Memory B cell (primary cell): ENCODE data around the gene HES1.

Experiments used
- ATAC-seq: fragments of 150-1000 bp; cut with Tn5 transposase; 2 replicates; pipeline ENCODE4 v1.10.0; 2021; ENCODE audit warnings: low read depth, mild to moderate bottlenecking, moderate library complexity
- DNase-seq, 2 donors: peaks; one replicate each; pipeline ENCODE4 v3.0.0; 2022; ENCODE audit warnings: low spot score in 2 of 2
- H3K27ac Mint-ChIP-seq: one replicate; pipeline ENCODE4 v1.8.0; 2022; ENCODE audit warnings: mild to moderate bottlenecking, moderate library complexity, mixed read lengths
- H3K27me3 Mint-ChIP-seq: one replicate; pipeline ENCODE4 v1.8.0; 2022; ENCODE audit warnings: mixed read lengths
- H3K36me3 Mint-ChIP-seq: one replicate; pipeline ENCODE4 v1.8.0; 2022; ENCODE audit warnings: mild to moderate bottlenecking, mixed read lengths
- H3K4me1 Mint-ChIP-seq: one replicate; pipeline ENCODE4 v1.8.0; 2022; ENCODE audit warnings: mixed read lengths
- H3K4me3 Mint-ChIP-seq: one replicate; pipeline ENCODE4 v1.8.0; 2022; ENCODE audit warnings: mild to moderate bottlenecking, moderate library complexity, mixed read lengths
- H3K9me3 Mint-ChIP-seq: one replicate; pipeline ENCODE4 v1.8.0; 2022; ENCODE audit warnings: mixed read lengths

HES1 gene

DNA sequence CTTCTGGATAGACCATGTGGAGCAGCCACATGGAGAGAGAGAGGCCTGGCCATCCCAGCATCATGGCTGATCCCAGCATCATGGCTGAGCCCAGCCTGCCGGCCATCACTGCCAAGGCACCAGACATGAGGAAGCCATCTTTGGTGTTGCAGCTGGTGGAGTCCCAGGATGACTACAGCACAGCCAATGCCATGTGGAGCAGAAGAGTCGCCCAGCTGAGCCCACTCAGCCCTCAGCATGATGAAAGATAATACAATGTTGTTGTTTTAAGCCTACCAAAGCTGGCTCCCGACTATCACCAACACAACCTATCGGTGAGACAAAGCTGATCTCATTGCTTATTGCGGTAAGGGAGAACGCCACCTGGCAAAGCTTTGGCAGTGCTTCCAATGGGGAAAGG, 18.4 kb downstream of the HES1 start:
- Mint-ChIP-seq H3K27ac (no peak overlapping the region), H3K27me3 (peaks cover 26% of the 10 kb centered on the region), H3K9me3 (peaks cover 7% of the 10 kb centered on the region), H3K4me1 (no peaks in the 10 kb centered on the region), H3K4me3 (no peak overlapping the region), H3K36me3 (peaks cover 5% of the 10 kb centered on the region)
- DNase-seq (no peak), ATAC-seq (no peak)

DNA sequence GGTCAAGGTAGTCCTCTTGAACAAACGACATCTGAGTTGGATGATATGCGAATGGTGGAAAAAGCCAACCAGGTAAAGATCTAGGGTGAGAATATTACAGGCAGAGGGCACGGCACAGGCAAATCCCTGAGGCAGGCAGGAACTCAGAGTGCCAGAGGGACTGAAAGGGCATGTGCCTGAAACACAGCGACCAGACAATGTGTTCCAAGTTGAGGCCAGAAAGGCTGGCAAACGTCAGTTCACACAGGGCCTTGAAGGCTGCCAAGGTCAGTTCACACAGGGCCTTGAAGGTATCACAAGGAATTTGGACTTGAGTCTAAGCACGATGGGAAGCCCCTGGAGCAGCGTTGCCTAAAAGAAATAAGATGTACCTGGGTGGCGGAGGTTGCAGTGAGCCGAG, 20.1 kb downstream of the HES1 start:
- Mint-ChIP-seq H3K4me1 (no peaks in the 10 kb centered on the region), H3K27ac (no peak overlapping the region), H3K36me3 (peaks cover 5% of the 10 kb centered on the region), H3K27me3 (peaks cover 26% of the 10 kb centered on the region), H3K9me3 (peaks cover 7% of the 10 kb centered on the region), H3K4me3 (no peak overlapping the region)
- no peak for DNase-seq
- ATAC-seq = no peak

DNA sequence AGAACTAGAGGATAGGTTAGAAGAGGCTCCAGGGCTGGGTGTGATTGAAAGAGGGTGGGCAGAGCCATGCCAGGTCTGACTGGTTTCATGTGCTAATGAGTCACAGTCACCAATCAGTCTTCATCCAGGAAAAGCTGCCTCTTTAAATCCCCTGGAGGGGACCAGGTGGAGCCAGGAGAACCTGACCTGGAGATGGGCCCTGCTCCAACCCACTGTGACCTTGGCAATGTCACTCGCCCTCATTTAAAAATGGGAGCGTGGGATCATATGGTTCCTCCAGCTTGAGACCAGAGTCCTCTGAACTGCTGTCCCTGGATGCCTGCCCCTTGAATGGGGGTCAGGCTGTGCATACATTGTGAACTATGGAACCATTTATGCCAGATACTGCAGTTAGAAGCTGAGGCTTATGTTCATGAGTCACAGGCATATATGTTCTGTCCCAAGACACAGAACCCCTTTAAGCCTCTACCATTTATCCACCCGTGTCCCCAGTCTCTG, 23.0 kb downstream of the HES1 start:
- H3K4me1 Mint-ChIP-seq = no peaks in the 10 kb centered on the region
- H3K9me3 Mint-ChIP-seq = peaks cover 7% of the 10 kb centered on the region
- no peak overlapping the region for H3K4me3 Mint-ChIP-seq
- H3K27me3 Mint-ChIP-seq = peaks cover 22% of the 10 kb centered on the region
- no peak overlapping the region for H3K27ac Mint-ChIP-seq
- peaks cover 5% of the 10 kb centered on the region for H3K36me3 Mint-ChIP-seq
- no peak for ATAC-seq
- no peak for DNase-seq

DNA sequence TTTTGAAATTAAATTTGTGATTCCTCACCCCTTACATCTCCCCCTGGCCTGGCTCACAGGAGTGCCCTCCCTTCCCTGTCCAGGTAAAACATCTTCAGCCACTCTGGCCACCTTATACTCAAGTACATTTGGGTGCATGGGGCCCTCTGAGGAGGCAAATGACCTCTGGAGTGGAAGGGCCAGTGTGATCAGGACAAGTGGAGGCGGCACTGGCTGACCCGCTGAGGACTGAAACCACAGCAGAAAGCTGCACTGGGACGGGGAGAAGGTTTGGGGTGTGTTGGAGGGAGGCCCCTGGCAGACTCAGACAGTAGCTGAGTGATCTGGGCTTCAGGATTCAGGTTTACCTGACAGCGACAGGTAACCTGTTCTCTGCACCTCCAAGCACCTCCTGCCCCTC, 24.2 kb downstream of the HES1 start:
- Mint-ChIP-seq H3K27ac (no peak overlapping the region), H3K9me3 (no peaks in the 10 kb centered on the region), H3K36me3 (no peaks in the 10 kb centered on the region), H3K4me1 (no peaks in the 10 kb centered on the region), H3K27me3 (peaks cover 12% of the 10 kb centered on the region), H3K4me3 (no peak overlapping the region)
- DNase-seq = no peak
- ATAC-seq = no peak

DNA sequence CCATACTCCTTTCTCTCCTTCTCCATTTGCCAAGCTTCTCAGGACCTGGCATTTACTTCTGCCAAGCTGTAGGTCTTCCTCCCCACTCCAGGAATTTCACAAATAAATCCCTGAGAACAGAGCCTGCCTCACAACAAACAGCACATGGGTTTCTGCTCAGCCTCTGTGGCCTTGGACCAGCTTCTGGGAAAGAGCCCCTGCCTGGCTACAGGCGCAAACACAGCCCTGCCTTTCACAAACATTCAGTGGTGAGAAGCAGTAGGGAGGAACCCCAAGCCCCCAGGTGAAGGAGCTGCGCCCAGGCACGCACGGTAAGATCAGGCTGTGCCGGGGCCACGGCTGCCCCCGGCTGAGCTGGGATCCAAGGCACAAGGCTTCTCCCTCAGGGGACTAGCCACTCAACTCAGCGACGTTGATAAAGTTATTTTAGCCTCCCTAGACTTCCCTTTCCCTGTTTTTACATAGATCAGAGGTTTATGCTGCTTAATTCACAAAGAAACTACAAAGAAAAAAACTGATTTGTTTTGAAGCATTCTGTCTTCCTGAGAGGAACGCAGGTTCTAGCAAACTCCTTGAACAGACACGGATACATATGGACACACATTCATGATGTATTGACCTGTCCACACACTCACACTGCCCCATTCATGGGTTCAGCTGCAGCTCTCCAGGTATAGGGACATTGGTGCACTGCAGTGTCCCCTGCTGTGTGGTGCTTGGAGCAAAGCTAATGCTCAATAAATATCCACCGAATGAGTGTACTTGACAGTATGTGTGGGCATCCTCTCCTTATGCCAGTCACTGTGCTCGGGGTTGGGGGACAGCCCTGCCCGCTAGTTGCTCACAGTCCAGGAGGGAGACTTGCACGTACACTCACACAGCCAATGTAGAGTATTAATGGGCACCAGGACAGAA, 25.4 kb downstream of the HES1 start:
- ATAC-seq = no peak
- H3K27ac Mint-ChIP-seq = no peak overlapping the region
- no peaks in the 10 kb centered on the region for H3K36me3 Mint-ChIP-seq
- H3K4me3 Mint-ChIP-seq = no peak overlapping the region
- no peaks in the 10 kb centered on the region for H3K9me3 Mint-ChIP-seq
- no peak for DNase-seq
- H3K27me3 Mint-ChIP-seq = peaks cover 8% of the 10 kb centered on the region
- H3K4me1 Mint-ChIP-seq = no peaks in the 10 kb centered on the region

DNA sequence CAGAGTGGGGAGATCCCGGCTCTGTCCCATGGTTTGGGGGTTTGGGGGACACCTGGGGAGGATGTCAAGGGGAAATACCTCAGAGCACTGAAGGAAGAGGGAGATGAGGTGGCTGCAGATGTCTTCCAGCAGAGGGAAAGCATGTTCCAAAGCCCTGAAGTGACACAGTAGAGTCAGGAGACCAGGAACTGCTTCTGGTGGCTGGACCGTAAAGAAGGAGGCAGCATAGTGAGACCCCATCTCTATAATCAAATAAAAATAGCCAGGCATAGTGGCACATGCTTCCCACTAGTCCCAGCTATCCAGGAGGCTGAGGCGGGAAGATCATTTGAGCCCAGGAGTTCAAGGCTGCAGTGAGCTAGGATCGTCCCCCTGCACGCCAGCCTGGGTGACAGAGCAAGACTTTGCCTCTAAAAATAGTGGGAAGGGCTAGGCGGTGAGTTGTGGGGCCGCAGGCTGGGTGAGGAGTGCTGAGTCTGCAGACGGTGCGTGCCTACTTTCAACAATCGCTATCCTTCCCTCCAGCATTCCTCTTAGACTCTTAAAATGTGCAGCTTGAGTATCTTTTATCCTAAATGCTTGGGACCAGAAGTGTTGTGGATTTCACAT, 26.2 kb downstream of the HES1 start:
- H3K9me3 Mint-ChIP-seq = no peaks in the 10 kb centered on the region
- no peaks in the 10 kb centered on the region for H3K36me3 Mint-ChIP-seq
- H3K4me1 Mint-ChIP-seq = no peaks in the 10 kb centered on the region
- H3K27ac Mint-ChIP-seq = no peak overlapping the region
- H3K4me3 Mint-ChIP-seq = no peak overlapping the region
- ATAC-seq = no peak
- DNase-seq = no peak
- peaks cover 8% of the 10 kb centered on the region for H3K27me3 Mint-ChIP-seq

DNA sequence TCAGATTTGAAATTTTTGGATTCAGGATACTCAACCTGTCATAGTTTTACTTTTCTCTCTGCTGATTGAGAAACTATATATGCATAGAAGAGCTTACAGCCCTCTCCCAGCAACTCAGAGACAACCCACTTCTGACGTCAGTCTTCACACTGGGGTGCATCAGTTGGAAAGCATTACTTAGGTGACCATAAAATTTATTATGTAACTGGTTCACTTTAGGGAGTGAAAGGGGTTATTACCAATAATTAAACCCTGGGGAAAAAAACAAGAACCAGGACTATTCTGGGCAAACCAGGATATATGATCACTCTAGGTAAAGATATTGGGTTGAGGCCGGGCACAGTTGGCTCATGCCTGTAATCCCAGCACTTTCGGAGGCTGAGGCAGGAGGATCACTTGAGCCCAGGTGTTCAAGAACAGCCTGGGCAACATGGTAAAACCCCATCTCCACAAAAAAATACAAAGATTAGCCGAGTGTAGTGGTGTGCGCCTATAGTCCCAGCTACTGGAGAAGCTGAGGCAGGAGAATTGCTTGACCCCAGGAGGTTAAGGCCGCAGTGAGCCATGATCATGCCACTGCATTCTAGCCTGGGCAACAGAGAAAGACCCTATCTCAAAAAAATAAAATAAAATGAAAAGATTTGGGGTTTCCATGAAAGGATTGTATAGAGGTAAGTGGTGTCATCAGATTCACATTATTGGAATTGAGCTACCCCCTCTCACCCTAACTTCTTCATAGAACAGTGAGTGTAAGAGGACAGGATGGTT, 27.1 kb downstream of the HES1 start:
- Mint-ChIP-seq H3K27me3 (peaks cover 8% of the 10 kb centered on the region), H3K4me3 (no peak overlapping the region), H3K27ac (no peak overlapping the region)

DNA sequence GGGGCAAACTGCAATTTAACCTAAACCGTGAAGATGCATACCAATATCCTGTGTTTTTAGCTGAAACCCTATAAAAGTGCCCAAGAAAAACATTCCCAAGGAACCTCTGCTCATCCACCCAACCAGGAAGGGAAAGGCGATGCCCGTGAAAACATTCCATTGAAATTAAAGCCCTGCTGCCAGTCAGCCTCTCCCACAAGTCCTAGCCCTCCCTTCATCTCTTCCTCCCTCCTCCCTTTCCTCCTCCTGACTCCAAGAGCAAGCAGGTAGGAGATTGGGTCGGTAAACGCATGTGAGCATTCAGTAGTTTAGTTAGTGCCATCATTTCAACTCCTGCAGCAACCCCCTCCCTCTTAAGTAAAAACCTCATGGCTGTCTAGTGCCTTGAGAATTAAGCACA, 27.7 kb downstream of the HES1 start:
- Mint-ChIP-seq H3K36me3 (no peaks in the 10 kb centered on the region), H3K27me3 (peaks cover 11% of the 10 kb centered on the region), H3K9me3 (no peaks in the 10 kb centered on the region), H3K4me1 (no peaks in the 10 kb centered on the region), H3K4me3 (no peak overlapping the region), H3K27ac (no peak overlapping the region)
- no peak for DNase-seq
- ATAC-seq = no peak

More for the DNA sequence above, 27.1 kb downstream of the HES1 start:
- Mint-ChIP-seq H3K36me3 (no peaks in the 10 kb centered on the region), H3K9me3 (no peaks in the 10 kb centered on the region), H3K4me1 (no peaks in the 10 kb centered on the region)
- no peak for ATAC-seq
- no peak for DNase-seq

DNA sequence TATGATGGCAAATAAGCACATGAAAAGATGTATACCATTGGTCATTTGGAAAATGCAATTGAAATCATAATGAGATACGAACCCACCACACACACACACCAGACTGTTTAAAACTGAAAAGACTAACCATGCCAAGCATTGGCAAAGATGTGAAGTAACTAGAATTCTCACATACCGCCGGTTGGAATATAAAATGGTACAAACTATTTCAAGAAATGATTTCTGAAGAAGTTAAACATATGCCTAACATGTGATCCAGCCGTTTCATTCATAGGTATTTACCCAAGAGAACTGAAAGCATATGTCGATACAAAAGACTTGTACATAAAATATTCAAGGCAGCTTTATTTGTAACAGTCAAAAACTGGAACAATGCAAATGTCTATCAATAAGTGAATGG, 28.9 kb downstream of the HES1 start:
- Mint-ChIP-seq H3K4me1 (peaks cover 2% of the 10 kb centered on the region), H3K27ac (no peak overlapping the region), H3K4me3 (no peak overlapping the region), H3K27me3 (peaks cover 14% of the 10 kb centered on the region), H3K36me3 (no peaks in the 10 kb centered on the region), H3K9me3 (no peaks in the 10 kb centered on the region)
- ATAC-seq = no peak
- DNase-seq = no peak

DNA sequence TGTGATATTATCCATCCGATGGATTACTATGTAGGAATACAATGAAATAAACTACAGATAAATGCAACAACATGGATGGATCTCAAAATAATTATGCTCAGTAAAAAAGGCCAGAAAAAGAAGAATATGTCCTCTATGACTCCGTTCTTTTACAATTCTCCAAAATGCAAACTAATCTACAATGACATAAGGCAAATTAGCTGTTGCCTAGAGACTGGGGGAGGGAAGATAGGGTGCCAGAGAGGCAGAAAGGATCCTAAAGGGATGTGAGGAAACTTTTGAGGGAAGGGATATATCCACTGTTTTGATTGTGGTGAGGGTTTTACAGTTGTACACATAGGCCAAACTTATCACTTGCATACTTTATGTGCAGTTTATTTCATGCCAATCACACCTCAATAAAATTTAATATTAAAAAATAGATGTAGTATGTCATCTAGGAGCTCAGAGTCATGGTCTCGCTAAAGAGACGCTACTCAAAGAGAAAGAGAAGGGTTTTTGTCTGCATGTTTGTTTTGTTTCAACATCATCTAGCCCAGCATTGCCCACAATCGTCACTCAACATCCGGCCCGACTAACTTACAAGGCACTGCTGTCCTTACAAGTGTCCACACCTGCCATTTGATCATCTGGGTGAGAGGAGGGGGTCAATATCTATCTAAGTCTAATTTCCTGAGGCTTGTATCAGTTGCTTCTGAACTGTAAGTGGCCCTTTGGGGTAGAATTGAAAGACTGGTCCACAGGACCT, 29.5 kb downstream of the HES1 start:
- H3K4me3 Mint-ChIP-seq = no peak overlapping the region
- DNase-seq (no peak), ATAC-seq (no peak)
- no peak overlapping the region for H3K27ac Mint-ChIP-seq
- peaks cover 2% of the 10 kb centered on the region for H3K4me1 Mint-ChIP-seq
- peaks cover 14% of the 10 kb centered on the region for H3K27me3 Mint-ChIP-seq
- H3K9me3 Mint-ChIP-seq = no peaks in the 10 kb centered on the region
- H3K36me3 Mint-ChIP-seq = no peaks in the 10 kb centered on the region

DNA sequence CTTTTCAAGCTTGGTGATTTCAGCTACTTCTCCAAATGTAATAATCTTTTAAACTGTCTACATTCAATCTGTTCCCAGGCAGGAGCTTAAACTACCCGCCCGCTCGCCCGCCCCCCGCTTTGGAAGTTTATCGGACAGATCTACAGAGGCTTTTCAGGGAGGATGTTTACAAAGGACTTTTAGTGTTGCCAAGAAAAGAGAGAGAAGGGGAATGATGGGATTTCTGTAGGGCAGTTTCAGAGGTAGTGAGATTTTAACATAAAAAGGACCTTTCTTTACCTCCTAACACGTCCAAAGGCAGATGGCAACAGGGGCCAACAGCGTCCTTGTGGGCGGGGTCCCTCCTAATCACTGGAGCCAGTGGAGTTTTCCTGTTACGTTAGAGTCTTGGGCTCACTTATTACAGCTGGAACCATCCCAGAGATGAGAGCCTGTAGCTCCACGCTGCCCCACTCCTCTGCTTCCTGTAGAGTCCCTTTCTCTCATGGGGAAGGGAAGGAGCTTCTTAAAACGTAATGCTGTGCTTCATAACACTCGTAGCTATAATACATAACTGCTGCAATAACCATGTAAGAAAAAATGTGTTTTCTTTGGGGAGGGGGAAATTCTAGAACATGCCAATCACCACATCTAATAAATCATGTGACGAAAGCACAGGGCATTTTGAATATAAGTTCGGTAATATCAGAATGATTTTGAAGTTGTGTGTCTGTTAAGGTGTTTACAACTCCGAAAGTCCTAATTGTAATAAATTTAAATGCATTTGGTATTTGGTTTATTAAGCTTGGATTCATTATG, 30.9 kb downstream of the HES1 start:
- Mint-ChIP-seq H3K27me3 (peaks cover 11% of the 10 kb centered on the region), H3K27ac (no peak overlapping the region), H3K9me3 (no peaks in the 10 kb centered on the region), H3K36me3 (no peaks in the 10 kb centered on the region), H3K4me1 (peaks cover 3% of the 10 kb centered on the region), H3K4me3 (no peak overlapping the region)
- DNase-seq = no peak
- ATAC-seq = no peak

DNA sequence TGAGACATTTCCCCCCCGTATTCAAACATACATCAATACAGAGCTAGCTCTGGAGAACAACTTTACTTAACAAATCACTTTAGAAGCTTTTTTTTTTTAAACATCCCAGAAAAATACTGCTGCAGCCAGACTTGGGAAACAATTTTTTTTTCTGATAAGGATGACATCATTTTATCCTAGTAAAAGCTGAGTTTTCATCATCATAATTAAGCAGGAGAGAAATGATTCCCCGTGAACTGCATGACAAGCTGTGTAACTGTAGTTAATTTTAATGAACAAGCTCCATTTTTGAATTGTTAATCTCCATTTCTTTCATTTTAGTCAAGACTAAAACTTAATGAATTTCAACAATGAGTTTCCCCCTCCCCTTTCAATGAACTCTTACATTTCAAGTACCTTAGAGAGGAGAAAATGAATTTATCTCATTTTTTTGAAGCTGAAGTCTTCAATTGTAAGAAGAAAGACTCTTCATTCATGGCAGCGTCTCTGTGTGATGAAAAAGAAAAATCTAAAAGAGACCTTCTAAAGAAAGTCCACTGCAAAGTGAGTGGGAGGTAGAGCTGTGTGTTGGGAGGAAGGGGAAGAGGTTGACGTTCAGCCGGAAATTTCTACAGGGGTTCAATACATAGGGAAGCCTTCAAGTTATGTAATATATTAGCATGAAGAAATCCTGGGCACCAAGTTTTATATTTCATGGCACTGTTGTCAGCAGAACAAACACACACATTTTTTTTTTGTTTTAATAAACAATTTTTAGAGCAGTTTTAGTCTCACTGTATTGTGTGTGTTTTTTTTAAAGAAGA, 31.7 kb downstream of the HES1 start:
- Mint-ChIP-seq H3K27ac (no peak overlapping the region), H3K4me1 (peaks cover 3% of the 10 kb centered on the region), H3K4me3 (no peak overlapping the region), H3K36me3 (no peaks in the 10 kb centered on the region), H3K9me3 (no peaks in the 10 kb centered on the region), H3K27me3 (peaks cover 13% of the 10 kb centered on the region)
- DNase-seq (no peak), ATAC-seq (no peak)
